ENCODE results near the gene WSB1.

WSB1 gene

GRCh38 chr17:27353461-27354050 is 59.6 kb downstream of the WSB1 start (continued):
- peak; percentile 75 for TF ChIP-seq ZNF398 (tag by site-specific recombination; IDR thresholded peaks at IDR 0.05)
- TF ChIP-seq KLF16 (tag by site-specific recombination; IDR thresholded peaks at IDR 0.05) = peak; percentile 69; the same call in 1 of the 2 replicates
- no peak for TF ChIP-seq ZNF580 (tag by site-specific recombination; IDR thresholded peaks at IDR 0.05)
- no peak; the same call in none of the 2 replicates for TF ChIP-seq PRDM4 (tag by site-specific recombination; IDR thresholded peaks at IDR 0.05)
- peak; percentile 91 for TF ChIP-seq ZSCAN30 (tag by site-specific recombination; IDR thresholded peaks at IDR 0.05)
- no peak for TF ChIP-seq ZNF585B (tag by site-specific recombination; IDR thresholded peaks at IDR 0.05)
- peak; percentile 73 for TF ChIP-seq WT1 (tag by site-specific recombination; IDR thresholded peaks at IDR 0.05)
- TF ChIP-seq ZNF155 (tag by site-specific recombination; IDR thresholded peaks at IDR 0.05) = no peak
- TF ChIP-seq ZNF24 (tag by site-specific recombination; IDR thresholded peaks at IDR 0.05) = 0 out of 2 replicates have a peak, but pooled peaks have one; percentile 58
- TF ChIP-seq ZNF610 (tag by site-specific recombination; IDR thresholded peaks at IDR 0.05; ENCODE audit: borderline replicate concordance) = 0 out of 2 replicates have a peak, but pooled peaks have one; percentile 60

GRCh38 chr17:27354051-27354490 is 60.2 kb downstream of the WSB1 start:
- Histone ChIP-seq H3K27ac (ENCODE audit: extremely low read depth, low read depth, low read length) (peak overlapping the region; percentile 85; the same call in 1 of the 2 replicates), H3K4me3 (ENCODE audit: low read depth, low read length) (peak overlapping the region; percentile 24), H3K4me1 (ENCODE audit: control insufficient read depth, insufficient read depth, low read length) (no peaks in the 10 kb centered on the region), H3K9me3 (ENCODE audit: control insufficient read depth, insufficient read depth, low read depth, low read length) (no peaks in the 10 kb centered on the region), H3K36me3 (ENCODE audit: control insufficient read depth in 2 of 2, insufficient read depth in 1 of 2, low read length in 2 of 2) (peaks cover 0 to 8% of the 10 kb centered on the region in 2 experiments; a peak in 1 of 3 replicates)
- CTCF ChIA-PET = interaction anchor here (0.6 to 7.5 kb wide), 42 partner anchors 8 to 324 kb away, joined by 3 to 115 read pairs (median 4); no protein-coding TSS in a partner anchor
- 0 out of 2 replicates have a peak, but pooled peaks have one; percentile 14 for TF ChIP-seq PATZ1 (tag by site-specific recombination; IDR thresholded peaks at IDR 0.05)
- TF ChIP-seq ZNF341 (tag by site-specific recombination; IDR thresholded peaks at IDR 0.05; ENCODE audit: low read depth) = peak; percentile 77
- peak; percentile 49; the same call in 1 of the 2 replicates for TF ChIP-seq ZEB2 (tag by site-specific recombination; IDR thresholded peaks at IDR 0.05)
- TF ChIP-seq ZBTB17 (tag by site-specific recombination; IDR thresholded peaks at IDR 0.05) = peak; percentile 39; the same call in 1 of the 2 replicates
- no peak for TF ChIP-seq RBAK (tag by site-specific recombination; IDR thresholded peaks at IDR 0.05)
- TF ChIP-seq ZBTB20 (tag by site-specific recombination; IDR thresholded peaks at IDR 0.05) = peak; percentile 84
- TF ChIP-seq ZNF335 (tag by site-specific recombination; conservative IDR thresholded peaks at IDR 0.05) = peak; percentile 55; the same call in 1 of the 2 replicates
- TF ChIP-seq ZNF677 (tag by site-specific recombination; IDR thresholded peaks at IDR 0.05) = no peak
- POLR2A ChIA-PET = interaction anchor here (0.7 to 1.5 kb wide), 3 partner anchors 79 to 244 kb away, joined by 3 to 4 read pairs (median 4); partner anchors contain the start of gene KSR1

Measured in HEK293 (cell line).